ENCODE data around the gene HOXD10.

Gene HOXD10

GRCh38 chr2:176094349-176094748, 22.2 kb upstream of the HOXD10 start:
- no peak overlapping the region for H2AFZ ChIP-seq (ENCODE audit: low read depth, low read length)
- no peaks in the 10 kb centered on the region for H3K36me3 ChIP-seq (replicated peaks; ENCODE audit: low read depth, low read length)
- no peaks in the 10 kb centered on the region for H3K27me3 ChIP-seq (ENCODE audit: low read depth, low read length)
- H3K9me3 ChIP-seq (ENCODE audit: insufficient read depth, low read length), result no peaks in the 10 kb centered on the region
- H3K4me2 ChIP-seq (ENCODE audit: low read length), result no peak overlapping the region
- H3K4me1 ChIP-seq (ENCODE audit: low read length), result peaks cover 7% of the 10 kb centered on the region
- H3K79me2 ChIP-seq (ENCODE audit: low read length), result no peaks in the 10 kb centered on the region
- H3K9ac ChIP-seq (ENCODE audit: low read length), result no peak overlapping the region
- H3K4me3 ChIP-seq (ENCODE audit: low read length), result no peak overlapping the region
- H4K20me1 ChIP-seq (ENCODE audit: insufficient read depth, low read length), result no peaks in the 10 kb centered on the region
- TF ChIP-seq EZH2phosphoT487 (IDR thresholded peaks at IDR 0.05; ENCODE audit: low read depth), result no peak
- no peak for TF ChIP-seq CTCF (IDR thresholded peaks at IDR 0.05; ENCODE audit: low read depth, low read length)
- H3K27ac ChIP-seq (ENCODE audit: low read length), result no peak overlapping the region

- Histone ChIP-seq H3K27me3 (ENCODE audit: low read depth, low read length) (no peaks in the 10 kb centered on the region), H3K9ac (ENCODE audit: low read length) (no peak overlapping the region), H3K79me2 (ENCODE audit: low read length) (no peaks in the 10 kb centered on the region), H3K9me3 (ENCODE audit: insufficient read depth, low read length) (no peaks in the 10 kb centered on the region), H3K4me3 (ENCODE audit: low read length) (no peak overlapping the region), H3K36me3 (replicated peaks; ENCODE audit: low read depth, low read length) (no peaks in the 10 kb centered on the region), H3K4me1 (ENCODE audit: low read length) (peaks cover 7% of the 10 kb centered on the region), H4K20me1 (ENCODE audit: insufficient read depth, low read length) (no peaks in the 10 kb centered on the region), H2AFZ (ENCODE audit: low read depth, low read length) (no peak overlapping the region), H3K27ac (ENCODE audit: low read length) (no peak overlapping the region), H3K4me2 (ENCODE audit: low read length) (no peak overlapping the region)
- no peak for TF ChIP-seq EZH2phosphoT487 (IDR thresholded peaks at IDR 0.05; ENCODE audit: low read depth)
- no peak for TF ChIP-seq CTCF (IDR thresholded peaks at IDR 0.05; ENCODE audit: low read depth, low read length)
These were observed 21.2 kb upstream of the HOXD10 start for GRCh38 chr2:176095421-176095820.

- Histone ChIP-seq H3K27ac (ENCODE audit: low read length) (peak overlapping the region; percentile 51), H3K9me3 (ENCODE audit: insufficient read depth, low read length) (no peaks in the 10 kb centered on the region), H3K36me3 (replicated peaks; ENCODE audit: low read depth, low read length) (no peaks in the 10 kb centered on the region), H3K27me3 (ENCODE audit: low read depth, low read length) (no peaks in the 10 kb centered on the region), H3K9ac (ENCODE audit: low read length) (peak overlapping the region; percentile 77), H4K20me1 (ENCODE audit: insufficient read depth, low read length) (no peaks in the 10 kb centered on the region), H3K4me3 (ENCODE audit: low read length) (peak overlapping the region; percentile 81), H3K79me2 (ENCODE audit: low read length) (no peaks in the 10 kb centered on the region), H3K4me2 (ENCODE audit: low read length) (peak overlapping the region; percentile 99), H2AFZ (ENCODE audit: low read depth, low read length) (peak overlapping the region; percentile 98), H3K4me1 (ENCODE audit: low read length) (peaks cover 7% of the 10 kb centered on the region)
- TF ChIP-seq EZH2phosphoT487 (IDR thresholded peaks at IDR 0.05; ENCODE audit: low read depth) (no peak), CTCF (IDR thresholded peaks at IDR 0.05; ENCODE audit: low read depth, low read length) (no peak)
These were observed 20.2 kb upstream of the HOXD10 start for GRCh38 chr2:176096243-176096985.

GRCh38 chr2:176096986-176097819, 19.4 kb upstream of the HOXD10 start:
- H3K4me1 ChIP-seq (ENCODE audit: low read length), result peaks cover 7% of the 10 kb centered on the region
- H3K9me3 ChIP-seq (ENCODE audit: insufficient read depth, low read length), result no peaks in the 10 kb centered on the region
- peak overlapping the region; percentile 98 for H2AFZ ChIP-seq (ENCODE audit: low read depth, low read length)
- no peak for TF ChIP-seq EZH2phosphoT487 (IDR thresholded peaks at IDR 0.05; ENCODE audit: low read depth)
- TF ChIP-seq CTCF (IDR thresholded peaks at IDR 0.05; ENCODE audit: low read depth, low read length), result peak; percentile 78
- H3K27ac ChIP-seq (ENCODE audit: low read length), result peak overlapping the region; percentile 51
- peak overlapping the region; percentile 81 for H3K4me3 ChIP-seq (ENCODE audit: low read length)
- peak overlapping the region; percentile 77 for H3K9ac ChIP-seq (ENCODE audit: low read length)
- no peaks in the 10 kb centered on the region for H3K79me2 ChIP-seq (ENCODE audit: low read length)
- no peaks in the 10 kb centered on the region for H4K20me1 ChIP-seq (ENCODE audit: insufficient read depth, low read length)
- no peaks in the 10 kb centered on the region for H3K27me3 ChIP-seq (ENCODE audit: low read depth, low read length)
- H3K4me2 ChIP-seq (ENCODE audit: low read length), result peak overlapping the region; percentile 99
- no peaks in the 10 kb centered on the region for H3K36me3 ChIP-seq (replicated peaks; ENCODE audit: low read depth, low read length)

Measured in OCI-LY3 (cell line).